Astrocyte of the cerebellum (primary cell): ENCODE measurements around the gene H2BK1.

Source experiments
- DNase-seq: peaks from one replicate; pipeline ENCODE4 v3.0.0-alpha.2; 2011; ENCODE audit warnings: low read depth
- H3K4me3 ChIP-seq: 2 replicates; pipeline ENCODE4 v1.5.1; 2011; ENCODE audit warnings: mild to moderate bottlenecking, low read depth, low read length, moderate library complexity
- CTCF ChIP-seq: IDR thresholded peaks from 2 replicates; pipeline ENCODE4 v1.5.1; 2012; ENCODE audit warnings: low read length, low read depth, moderate library complexity, mild to moderate bottlenecking; ENCODE audit errors: missing control alignments
- in situ Hi-C: cut with HindIII; loops from 2 replicates; pipeline ENCODE4 v1.10.0; 2017; ENCODE audit warnings: low sequenced_read_pairs

Gene H2BK1

DNA sequence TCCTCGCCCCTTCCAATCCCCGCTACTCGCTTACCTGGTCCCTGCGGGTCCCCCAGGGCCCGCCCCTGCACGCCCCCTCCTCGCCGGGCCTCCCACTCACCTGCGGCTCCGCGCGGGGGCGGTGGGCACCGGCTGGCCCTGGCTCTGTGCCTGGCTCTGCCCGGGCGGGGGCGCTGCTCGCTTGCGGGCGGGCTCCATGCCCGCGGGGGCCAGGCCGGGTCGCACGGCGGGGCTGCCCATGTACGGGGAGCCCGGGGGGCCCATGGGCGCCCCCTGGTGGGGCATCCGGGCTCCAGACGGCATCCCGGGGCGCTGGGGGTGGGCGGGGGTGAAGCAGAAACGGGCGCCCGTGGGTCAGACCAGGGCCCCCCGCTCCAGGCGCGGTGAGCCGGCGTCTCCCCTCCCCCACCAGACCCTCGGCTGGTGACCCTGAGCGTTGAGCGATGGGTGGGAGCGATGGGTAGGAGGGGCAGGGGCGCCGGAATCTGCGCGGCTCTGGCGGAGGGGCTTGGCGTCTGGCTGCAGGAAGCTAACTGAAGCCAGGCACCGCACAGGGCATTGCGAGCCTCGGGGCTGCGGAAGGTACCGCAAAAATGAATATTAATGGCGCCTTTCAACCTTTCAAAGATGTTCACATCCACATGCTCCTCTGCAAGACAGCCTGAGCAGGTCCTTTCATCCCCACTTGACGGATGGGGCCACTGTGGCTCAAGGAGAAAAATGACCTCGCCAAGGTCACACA lies 35.2 kb upstream of the H2BK1 start:
- no peak for DNase-seq
- in situ Hi-C loops = no loop called here

GRCh38 chr7:151244841-151245346 lies 34.6 kb upstream of the H2BK1 start:
- TF ChIP-seq CTCF = no peak
- DNase-seq = no peak
- peak overlapping the region; percentile 84 for H3K4me3 ChIP-seq
- in situ Hi-C loops = no loop called here

More for the DNA sequence above, 35.2 kb upstream of the H2BK1 start:
- peak overlapping the region; percentile 84 for H3K4me3 ChIP-seq
- peak; percentile 30 for TF ChIP-seq CTCF

DNA sequence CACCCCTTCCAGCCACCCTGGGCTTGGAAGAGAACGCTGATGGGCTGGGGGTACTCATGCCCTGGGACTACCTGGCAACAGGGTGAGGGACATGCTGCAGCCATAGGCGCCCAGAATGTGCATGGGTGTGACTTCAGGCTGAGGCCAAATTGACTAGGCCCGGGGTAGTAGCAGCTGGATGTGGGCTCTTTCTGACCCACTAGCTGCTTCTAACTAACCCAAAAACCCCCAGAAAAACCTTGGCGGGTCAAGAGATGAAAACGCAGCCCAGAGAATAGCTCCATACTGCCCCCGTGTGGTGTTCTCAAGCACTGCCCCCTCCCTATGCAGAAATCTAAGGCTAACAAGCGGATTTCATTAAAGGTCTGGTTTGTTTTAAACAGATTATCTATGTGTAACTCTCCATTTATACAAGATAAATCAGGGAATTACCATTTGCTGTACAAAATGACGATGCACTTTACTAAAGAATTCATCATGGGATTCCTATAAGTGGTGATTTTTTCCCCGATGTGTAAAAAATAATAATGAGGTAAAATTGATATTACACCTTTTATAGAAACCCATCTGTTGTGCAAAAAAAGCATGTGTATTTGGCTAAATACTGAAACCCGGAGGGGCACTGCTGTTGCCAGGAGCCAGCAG lies 34.0 kb upstream of the H2BK1 start:
- in situ Hi-C loops = no loop called here
- peak; percentile 97 for TF ChIP-seq CTCF
- H3K4me3 ChIP-seq = no peak overlapping the region
- peak; percentile 28 for DNase-seq

GRCh38 chr7:151243408-151244195 lies 33.3 kb upstream of the H2BK1 start:
- DNase-seq = no peak
- in situ Hi-C loops = no loop called here
- no peak overlapping the region for H3K4me3 ChIP-seq
- no peak for TF ChIP-seq CTCF

- no peak for TF ChIP-seq CTCF
- no peak overlapping the region for H3K4me3 ChIP-seq
- DNase-seq = no peak
- in situ Hi-C loops = no loop called here
Observed at GRCh38 chr7:151243045-151243349, 32.7 kb upstream of the H2BK1 start.

GRCh38 chr7:151242159-151243044 lies 32.1 kb upstream of the H2BK1 start:
- DNase-seq = no peak
- TF ChIP-seq CTCF = no peak
- in situ Hi-C loops = no loop called here

More at GRCh38 chr7:151242159-151243044, 32.1 kb upstream of the H2BK1 start:
- no peak overlapping the region for H3K4me3 ChIP-seq
